ENCODE measurements around the gene TAF9B.

- no peak for TF ChIP-seq EZH2phosphoT487 (IDR thresholded peaks at IDR 0.05; ENCODE audit: insufficient read depth, low read depth)
- no peak for TF ChIP-seq EZH2 (IDR thresholded peaks at IDR 0.05; ENCODE audit: insufficient read depth, poor library complexity, severe bottlenecking)
Observed at GRCh38 chrX:78106651-78106986, 32.8 kb downstream of the TAF9B start.
